Sciatic nerve (tissue), 2 donors: ENCODE data around the gene RANBP3L. TPM values are rescaled to one million over a fixed set of nuclear protein-coding genes. Genes with fewer than 3 reads are reported as not detected.
"Not testable (repeated sequence)": the region's sequence is repeated elsewhere in the genome, so short reads cannot be mapped to it uniquely, and the experiment has no call there.

ENCODE experiments used
- ATAC-seq: fragments of 200-7000 bp; cut with Tn5 transposase; one replicate; pipeline ENCODE4 v1.9.1; 2020; ENCODE audit warnings: mild to moderate bottlenecking, moderate library complexity
- DNase-seq: peaks from one replicate; pipeline ENCODE4 v3.0.0-alpha.2; 2020; ENCODE audit warnings: low spot score
- intact Hi-C: fragments of 100-400 bp; cut with DNase I; formaldehyde crosslinking; loops from one replicate; pipeline ENCODE4 v1.14.2; 2022
- total RNA-seq: library from RNA; stranded (reverse); fragmentation: NEBNext Ultra II Directional; extraction: Animal tissue kit (Norgen Biotek cat#: 25700); gene quantifications from one replicate; pipeline ENCODE4 v1.2.1, GENCODE V29; 2021
- donor health status: DM: no; HTN: no; CAD: no.
- donor health status: DM: no; HTN: no; CAD: no.

The RANBP3L gene
- total RNA-seq, 1 donor from 2014 or later = 0.40 TPM

DNA sequence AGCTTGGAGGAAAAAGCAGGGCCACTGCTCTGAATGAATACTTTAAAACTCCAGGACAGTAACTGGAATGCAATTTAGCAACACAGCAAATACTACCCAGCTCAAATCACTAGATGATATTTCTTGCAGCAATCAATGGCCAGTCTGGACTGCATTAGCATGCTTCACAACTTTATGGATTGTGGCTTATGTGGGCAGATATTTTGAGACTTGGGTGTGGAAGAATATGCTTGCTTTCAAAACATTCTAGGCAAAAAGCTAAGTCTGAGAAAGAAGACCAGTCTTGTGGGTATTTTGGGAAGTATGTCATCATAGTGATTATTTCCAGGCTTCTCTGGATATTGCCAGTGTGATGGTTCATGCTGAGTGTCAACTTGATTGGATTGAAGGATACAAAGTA lies 3.1 kb downstream of the RANBP3L start:
- no peak for ATAC-seq
- no peak for DNase-seq
- intact Hi-C loops = no loop called here

DNA sequence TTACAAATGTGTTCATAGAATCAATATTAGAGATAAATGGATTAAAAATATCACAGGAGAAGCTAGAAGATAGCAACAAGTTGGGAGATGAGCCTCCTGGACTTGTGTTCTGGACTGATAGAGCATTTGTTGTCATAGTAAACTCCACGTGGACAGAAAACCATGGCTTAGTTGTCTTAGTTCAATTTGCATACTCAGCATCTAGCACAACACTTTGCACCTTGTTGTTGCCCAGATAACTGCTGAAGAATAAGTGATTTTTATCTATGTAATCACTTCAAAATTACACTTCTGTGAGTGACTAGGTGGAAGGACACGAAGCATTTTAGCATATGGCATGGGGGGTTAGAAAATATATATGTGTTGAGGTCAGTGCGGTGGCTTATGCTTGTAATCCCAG lies 4.0 kb downstream of the RANBP3L start:
- intact Hi-C loops = no loop called here

GRCh38 chr5:36285837-36286615 lies 15.7 kb downstream of the RANBP3L start:
- intact Hi-C loops = no loop called here
- no peak for ATAC-seq
- no peak for DNase-seq

More for the DNA sequence above, 4.0 kb downstream of the RANBP3L start:
- no peak for DNase-seq
- no peak for ATAC-seq

- intact Hi-C loops, ATAC-seq, DNase-seq: not testable (repeated sequence)
These were observed 17.9 kb downstream of the RANBP3L start for GRCh38 chr5:36283775-36284174.

DNA sequence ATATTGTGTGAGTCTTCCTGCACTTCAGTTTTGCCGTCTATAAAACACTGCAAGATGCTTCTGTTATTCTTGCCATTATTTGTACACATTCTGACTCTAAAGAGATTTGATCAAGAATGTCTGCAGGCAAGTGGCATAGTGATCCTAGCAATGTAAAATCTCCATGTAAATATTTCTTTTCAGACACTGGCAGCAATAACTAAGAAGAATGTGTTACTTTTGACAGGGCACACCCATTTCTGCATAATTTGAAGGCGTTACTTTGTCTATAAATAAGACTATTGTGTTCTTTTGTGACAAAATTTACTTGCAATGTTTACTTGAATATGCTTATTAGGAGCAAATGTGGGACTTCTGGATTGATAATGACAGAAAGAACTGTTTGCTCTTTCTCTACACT lies 20.1 kb downstream of the RANBP3L start:
- DNase-seq = no peak
- intact Hi-C loops = no loop called here
- no peak for ATAC-seq

GRCh38 chr5:36279054-36279698 lies 22.5 kb downstream of the RANBP3L start:
- DNase-seq (no peak), ATAC-seq (no peak)

DNA sequence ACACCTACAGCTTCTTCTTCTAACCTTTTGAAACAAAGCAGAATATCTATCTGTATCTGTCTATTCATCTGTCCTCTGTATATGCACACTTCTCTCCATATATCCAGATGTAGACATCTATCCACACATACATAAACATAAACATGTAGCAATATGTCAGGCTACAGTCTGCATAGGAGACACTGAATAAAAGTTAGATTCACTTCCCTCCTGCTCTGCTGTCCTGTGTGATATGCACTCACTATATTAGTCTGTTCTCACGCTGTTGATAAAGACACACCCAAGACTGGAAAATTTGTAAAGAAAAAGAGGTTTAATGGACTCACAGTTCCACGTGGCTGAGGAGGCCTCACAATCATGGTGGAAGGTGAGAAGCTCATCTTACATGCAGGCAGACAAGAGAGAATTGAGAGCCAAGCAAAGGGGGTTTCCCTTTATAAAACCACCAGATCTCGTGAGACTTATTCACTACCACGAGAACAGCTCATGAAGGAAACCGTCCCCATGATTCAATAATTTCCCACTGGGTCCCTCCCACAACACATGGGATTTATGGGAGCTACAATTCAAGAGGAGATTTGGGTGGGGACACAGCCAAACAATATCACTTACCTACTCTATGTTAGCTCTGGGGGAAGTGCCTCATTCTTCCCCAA lies 24.1 kb downstream of the RANBP3L start:
- no peak for DNase-seq
- intact Hi-C loops = no loop called here
- no peak for ATAC-seq

More at GRCh38 chr5:36279054-36279698, 22.5 kb downstream of the RANBP3L start:
- intact Hi-C loops = no loop called here

DNA sequence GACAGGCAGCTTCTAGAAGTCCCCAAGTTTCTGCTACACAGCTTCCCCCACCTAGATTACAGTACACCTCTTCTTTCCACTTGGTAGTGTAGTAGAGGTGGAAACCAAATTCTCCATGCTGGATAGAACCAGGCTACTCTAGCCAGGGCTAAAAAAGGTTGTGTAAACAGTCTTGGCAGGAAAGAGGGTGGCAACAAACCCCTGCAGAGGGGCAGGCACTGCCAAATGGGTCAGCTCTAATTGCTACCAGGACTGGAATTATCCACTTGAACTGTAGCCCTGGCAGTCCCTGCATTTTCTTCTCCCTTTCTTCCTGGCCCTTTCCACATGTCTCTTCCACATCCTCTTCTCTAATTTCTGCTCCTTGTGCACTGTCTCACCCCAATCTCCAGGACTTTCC lies 24.8 kb downstream of the RANBP3L start:
- intact Hi-C loops = no loop called here
- ATAC-seq (peak; percentile 59), DNase-seq (no peak)

GRCh38 chr5:36273809-36274526 lies 27.7 kb downstream of the RANBP3L start:
- intact Hi-C loops = no loop called here
- DNase-seq = no peak
- ATAC-seq = peak; percentile 28

GRCh38 chr5:36272136-36272690 lies 29.5 kb downstream of the RANBP3L start:
- DNase-seq (no peak), ATAC-seq (no peak)
- intact Hi-C loops = no loop called here

- no peak for DNase-seq
- no peak for ATAC-seq
- intact Hi-C loops = no loop called here
These were observed 30.7 kb downstream of the RANBP3L start for GRCh38 chr5:36270876-36271575.

- intact Hi-C loops = no loop called here
- no peak for DNase-seq
- no peak for ATAC-seq
These were observed 31.5 kb downstream of the RANBP3L start for GRCh38 chr5:36270175-36270574.

DNA sequence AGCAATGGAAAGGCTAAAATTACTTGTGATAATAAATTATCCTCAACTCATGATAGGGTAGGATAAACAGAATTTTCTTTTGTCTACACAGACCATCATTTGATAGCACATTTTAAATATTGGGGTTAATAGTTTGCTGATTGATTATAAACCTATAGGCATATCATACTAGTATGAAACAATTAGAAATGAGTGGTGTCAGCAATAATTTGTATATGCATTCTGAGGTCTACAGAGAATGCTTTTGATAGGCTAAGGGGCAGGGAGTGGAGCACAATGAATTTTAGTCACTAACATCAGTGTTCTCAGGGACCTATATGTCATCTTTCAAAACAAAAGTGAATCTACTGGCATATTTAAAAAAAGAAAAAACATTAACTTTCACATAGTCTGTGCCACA lies 32.2 kb downstream of the RANBP3L start:
- no peak for ATAC-seq
- intact Hi-C loops = loop anchor here (10.0 kb wide), 1 partner anchor 425 kb away; no protein-coding TSS in a partner anchor
- DNase-seq = no peak

DNA sequence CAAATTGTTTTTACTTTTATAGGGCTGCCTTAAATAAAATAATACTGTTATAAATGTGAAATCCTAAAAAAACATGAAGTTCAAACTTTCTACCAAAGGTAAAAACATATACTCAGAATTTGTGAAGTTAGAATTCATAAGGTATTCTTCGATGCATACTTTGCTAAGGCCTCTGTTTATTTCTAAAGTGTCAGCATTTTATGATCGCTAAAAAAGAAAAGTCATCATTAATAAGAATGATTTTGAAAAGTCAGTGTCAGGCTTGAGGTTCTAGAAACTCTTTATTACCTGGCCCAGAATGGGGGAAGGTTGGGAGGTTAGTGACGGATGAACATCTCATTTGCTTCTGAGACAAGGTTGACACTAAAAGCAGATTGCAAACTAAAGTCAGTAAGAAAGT lies 33.8 kb downstream of the RANBP3L start:
- no peak for DNase-seq
- no peak for ATAC-seq
- intact Hi-C loops = loop anchor here (10.0 kb wide), 1 partner anchor 427 kb away; no protein-coding TSS in a partner anchor

- ATAC-seq (no peak), DNase-seq (no peak)
- intact Hi-C loops = loop anchor here (10.0 kb wide), 1 partner anchor 431 kb away; no protein-coding TSS in a partner anchor
These were observed 37.4 kb downstream of the RANBP3L start for GRCh38 chr5:36264202-36264760.

GRCh38 chr5:36261186-36261585 lies 40.5 kb downstream of the RANBP3L start:
- intact Hi-C loops = loop anchor here (10.0 kb wide), 1 partner anchor 434 kb away; no protein-coding TSS in a partner anchor
- ATAC-seq = no peak
- DNase-seq = no peak

DNA sequence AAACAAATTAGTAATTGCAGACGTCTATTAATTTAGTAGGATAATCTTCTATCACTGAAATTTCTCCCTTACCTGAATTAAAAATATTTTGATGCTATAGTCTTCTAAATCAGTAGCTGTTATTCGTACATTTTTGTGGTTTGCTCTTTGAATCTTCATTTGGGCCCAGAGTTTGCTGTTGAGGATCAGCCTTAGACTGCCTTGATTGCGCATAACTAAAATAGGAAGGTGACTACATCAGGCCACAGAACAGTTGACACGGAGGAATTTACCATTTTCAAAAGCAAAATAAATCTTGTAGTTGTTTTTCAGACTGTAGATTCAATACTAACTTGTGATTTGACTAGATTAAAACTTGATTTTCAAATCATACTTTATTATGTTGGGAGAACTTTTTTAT lies 48.1 kb downstream of the RANBP3L start:
- DNase-seq = no peak
- intact Hi-C loops = no loop called here

More for the DNA sequence above, 48.1 kb downstream of the RANBP3L start:
- no peak for ATAC-seq
